Nephron progenitor cell (in vitro differentiated cells): ENCODE results near the gene ATE1.
"Not testable (repeated sequence)": the region's sequence is repeated elsewhere in the genome, so short reads cannot be mapped to it uniquely, and the experiment has no call there.

Experiments
- DNase-seq: peaks from one replicate; pipeline ENCODE4 v3.0.0; 2021
- H3K27ac Mint-ChIP-seq: 2 replicates; pipeline ENCODE4 v1.8.0; 2021; ENCODE audit warnings: mild to moderate bottlenecking, moderate library complexity, mixed read lengths
- H3K27me3 Mint-ChIP-seq: 2 replicates; pipeline ENCODE4 v1.8.0; 2021; ENCODE audit warnings: mild to moderate bottlenecking, low read depth, mixed read lengths; ENCODE audit not compliant: poor library complexity
- H3K36me3 Mint-ChIP-seq: 2 replicates; pipeline ENCODE4 v1.8.0; 2021; ENCODE audit warnings: low read depth, mixed read lengths
- H3K4me1 Mint-ChIP-seq: 2 replicates; pipeline ENCODE4 v1.8.0; 2021; ENCODE audit warnings: mixed read lengths
- H3K4me3 Mint-ChIP-seq: 2 replicates; pipeline ENCODE4 v1.8.0; 2021; ENCODE audit warnings: mild to moderate bottlenecking, moderate library complexity, mixed read lengths
- H3K9me3 Mint-ChIP-seq: 2 replicates; pipeline ENCODE4 v1.8.0; 2021; ENCODE audit warnings: mild to moderate bottlenecking, moderate library complexity, mixed read lengths
- TF ChIP-seq, protein P1 (sequence below): fragments of 200-600 bp; sonication (generic); IDR thresholded peaks from 2 replicates; pipeline ENCODE4 v1.5.0; 2021; ENCODE audit warnings: antibody characterized with exemption

Gene ATE1

GRCh38 chr10:121831237-121831636 lies 96.6 kb downstream of the ATE1 start:
- Mint-ChIP-seq H3K27me3 (no peaks in the 10 kb centered on the region), H3K36me3 (peaks cover 71% of the 10 kb centered on the region), H3K4me3 (no peak overlapping the region), H3K9me3 (peaks cover 8% of the 10 kb centered on the region), H3K27ac (no peak overlapping the region), H3K4me1 (peaks cover 14% of the 10 kb centered on the region)
- DNase-seq = no peak
- TF ChIP-seq, protein P1, sequence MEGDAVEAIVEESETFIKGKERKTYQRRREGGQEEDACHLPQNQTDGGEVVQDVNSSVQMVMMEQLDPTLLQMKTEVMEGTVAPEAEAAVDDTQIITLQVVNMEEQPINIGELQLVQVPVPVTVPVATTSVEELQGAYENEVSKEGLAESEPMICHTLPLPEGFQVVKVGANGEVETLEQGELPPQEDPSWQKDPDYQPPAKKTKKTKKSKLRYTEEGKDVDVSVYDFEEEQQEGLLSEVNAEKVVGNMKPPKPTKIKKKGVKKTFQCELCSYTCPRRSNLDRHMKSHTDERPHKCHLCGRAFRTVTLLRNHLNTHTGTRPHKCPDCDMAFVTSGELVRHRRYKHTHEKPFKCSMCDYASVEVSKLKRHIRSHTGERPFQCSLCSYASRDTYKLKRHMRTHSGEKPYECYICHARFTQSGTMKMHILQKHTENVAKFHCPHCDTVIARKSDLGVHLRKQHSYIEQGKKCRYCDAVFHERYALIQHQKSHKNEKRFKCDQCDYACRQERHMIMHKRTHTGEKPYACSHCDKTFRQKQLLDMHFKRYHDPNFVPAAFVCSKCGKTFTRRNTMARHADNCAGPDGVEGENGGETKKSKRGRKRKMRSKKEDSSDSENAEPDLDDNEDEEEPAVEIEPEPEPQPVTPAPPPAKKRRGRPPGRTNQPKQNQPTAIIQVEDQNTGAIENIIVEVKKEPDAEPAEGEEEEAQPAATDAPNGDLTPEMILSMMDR = no peak

DNA sequence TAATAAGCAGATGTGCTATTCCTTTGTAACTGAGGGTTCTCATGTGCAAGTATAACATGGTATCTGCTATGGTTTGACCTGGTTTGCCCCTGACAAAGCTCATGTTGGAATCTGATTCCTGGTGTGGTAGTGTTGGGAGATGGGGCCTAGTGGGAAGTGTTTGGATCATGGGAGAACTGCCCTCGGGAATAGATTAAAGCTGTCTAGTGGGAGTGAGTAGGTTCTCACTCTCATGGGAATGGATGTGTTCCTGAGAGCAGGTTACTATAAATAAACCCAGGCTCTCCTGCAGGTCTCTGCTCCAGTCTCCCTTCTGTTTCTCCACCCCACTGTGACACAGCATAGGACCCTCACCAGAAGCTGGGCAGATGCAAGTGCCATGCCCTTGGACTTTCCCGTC lies 97.7 kb downstream of the ATE1 start:
- Mint-ChIP-seq H3K4me3 (no peak overlapping the region), H3K27ac (no peak overlapping the region), H3K27me3 (no peaks in the 10 kb centered on the region), H3K36me3 (peaks cover 68% of the 10 kb centered on the region), H3K4me1 (peaks cover 9% of the 10 kb centered on the region), H3K9me3 (peaks cover 8% of the 10 kb centered on the region)
- no peak for DNase-seq
- TF ChIP-seq, protein P1 = no peak

- peaks cover 68% of the 10 kb centered on the region for H3K36me3 Mint-ChIP-seq
- peak overlapping the region; percentile 48 for H3K27ac Mint-ChIP-seq
- TF ChIP-seq, protein P1 = no peak
- no peak overlapping the region for H3K4me3 Mint-ChIP-seq
- peaks cover 19% of the 10 kb centered on the region for H3K4me1 Mint-ChIP-seq
- DNase-seq = no peak
- H3K9me3 Mint-ChIP-seq = peaks cover 8% of the 10 kb centered on the region
- H3K27me3 Mint-ChIP-seq = no peaks in the 10 kb centered on the region
Observed at GRCh38 chr10:121828045-121828444, 99.8 kb downstream of the ATE1 start.

DNA sequence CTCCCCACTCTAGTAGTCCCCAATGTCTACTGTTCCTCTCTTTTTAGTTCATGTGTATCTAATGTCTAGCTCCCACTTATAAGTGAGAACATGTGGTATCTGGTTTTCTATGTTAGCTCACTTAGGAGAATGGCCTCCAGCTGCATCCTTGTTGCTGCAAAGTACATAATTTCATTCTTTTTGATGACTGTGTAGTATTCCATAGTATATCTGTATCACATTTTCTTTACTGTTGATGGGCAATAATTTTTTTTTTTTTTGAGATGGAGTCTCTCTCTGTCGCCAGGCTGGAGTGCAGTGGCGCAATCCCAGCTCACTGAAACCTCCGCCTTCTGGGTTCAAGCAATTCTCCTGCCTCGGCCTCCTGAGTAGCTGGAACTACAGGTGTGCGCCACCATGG lies 101.1 kb downstream of the ATE1 start:
- H3K4me3 Mint-ChIP-seq, H3K27ac Mint-ChIP-seq: not testable (repeated sequence)

GRCh38 chr10:121823993-121824463 lies 103.8 kb downstream of the ATE1 start:
- no peak overlapping the region for H3K4me3 Mint-ChIP-seq
- H3K9me3 Mint-ChIP-seq = no peaks in the 10 kb centered on the region
- no peak for DNase-seq
- peaks cover 50% of the 10 kb centered on the region for H3K36me3 Mint-ChIP-seq
- TF ChIP-seq, protein P1 = peak; percentile 69
- H3K27me3 Mint-ChIP-seq = no peaks in the 10 kb centered on the region
- H3K27ac Mint-ChIP-seq = no peak overlapping the region
- H3K4me1 Mint-ChIP-seq = peaks cover 16% of the 10 kb centered on the region

More for the DNA sequence above, 101.1 kb downstream of the ATE1 start:
- H3K27me3 Mint-ChIP-seq, DNase-seq, H3K9me3 Mint-ChIP-seq: not testable (repeated sequence)
- Mint-ChIP-seq H3K4me1 (peaks cover 22% of the 10 kb centered on the region), H3K36me3 (peaks cover 69% of the 10 kb centered on the region)

DNA sequence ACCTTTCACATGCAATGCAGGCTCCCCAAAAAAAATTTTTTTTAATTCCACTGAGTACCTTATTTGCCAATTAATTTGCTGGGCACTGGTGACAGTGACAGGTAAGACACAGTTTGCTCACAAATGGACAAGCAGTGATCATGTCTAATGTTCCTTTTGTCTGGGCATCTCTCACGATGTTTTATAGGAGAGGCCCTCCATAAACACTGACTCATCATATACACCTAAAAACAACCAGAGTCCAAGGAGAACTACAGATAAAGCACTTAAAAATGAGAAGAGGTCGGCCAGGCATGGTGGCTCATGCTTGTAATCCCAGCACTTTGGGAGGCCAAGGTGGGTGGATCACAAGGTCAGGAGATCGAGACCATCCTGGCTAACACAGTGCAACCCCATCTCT lies 105.1 kb downstream of the ATE1 start:
- H3K9me3 Mint-ChIP-seq = no peaks in the 10 kb centered on the region
- no peaks in the 10 kb centered on the region for H3K27me3 Mint-ChIP-seq
- no peak overlapping the region for H3K4me3 Mint-ChIP-seq
- peaks cover 38% of the 10 kb centered on the region for H3K36me3 Mint-ChIP-seq
- H3K27ac Mint-ChIP-seq = no peak overlapping the region
- no peak for DNase-seq
- TF ChIP-seq, protein P1 = no peak
- peaks cover 16% of the 10 kb centered on the region for H3K4me1 Mint-ChIP-seq
